ENCODE results near the gene CFAP68.

Gene CFAP68

DNA sequence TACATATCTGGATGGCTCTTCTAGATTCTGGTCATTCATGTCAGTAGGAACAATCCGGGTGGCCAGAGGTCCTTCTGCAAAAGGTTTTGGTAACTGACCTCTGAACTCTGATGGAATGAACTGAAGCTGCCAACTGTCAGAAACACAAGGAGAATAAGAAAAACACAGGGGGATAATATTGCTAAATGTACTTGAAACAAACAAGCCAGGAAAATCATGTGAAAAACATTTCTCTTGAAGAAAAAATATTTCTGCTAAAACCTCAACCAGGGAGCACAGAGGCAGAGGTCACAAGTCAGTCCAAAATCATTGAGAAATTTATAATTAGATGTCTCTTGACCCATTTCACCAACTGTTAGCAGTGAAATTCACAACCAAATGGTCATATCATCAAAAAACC is 43.2 kb upstream of the CFAP68 start:
- DNase-seq: no peak
- Histone ChIP-seq H3K9ac (ENCODE audit: low read length) (no peak overlapping the region), H2AK5ac (ENCODE audit: low read length, severe bottlenecking) (no peak overlapping the region), H4K91ac (ENCODE audit: low read length) (no peak overlapping the region), H2AFZ (ENCODE audit: low read depth, low read length) (no peak overlapping the region), H3K27me3 (ENCODE audit: control insufficient read depth in 1 of 2, insufficient read depth in 1 of 2, low read length in 2 of 2) (no peaks in the 10 kb centered on the region), H3K4me1 (ENCODE audit: control insufficient read depth, insufficient read depth, low read depth, low read length) (peaks cover 2% of the 10 kb centered on the region), H3K27ac (ENCODE audit: low read length, poor library complexity, severe bottlenecking) (no peak overlapping the region), H3K4me2 (ENCODE audit: low read length, poor library complexity, severe bottlenecking) (no peak overlapping the region), H3K79me1 (replicated peaks; ENCODE audit: low read length, poor library complexity, severe bottlenecking) (peaks cover 7% of the 10 kb centered on the region), H3K18ac (ENCODE audit: low read depth in 1 of 2, low read length in 2 of 2) (no peak overlapping the region), H3K23ac (ENCODE audit: low read length in 2 of 2) (no peak overlapping the region), H2BK120ac (ENCODE audit: low read depth, low read length) (no peak overlapping the region), H2BK12ac (ENCODE audit: low read length in 2 of 2) (no peak overlapping the region), H3K4ac (ENCODE audit: low read depth in 1 of 2, low read length in 2 of 2) (no peak overlapping the region), H4K8ac (ENCODE audit: low read length) (no peak overlapping the region), H3K36me3 (ENCODE audit: control insufficient read depth in 1 of 2, insufficient read depth in 2 of 2, low read depth in 1 of 2, low read length in 2 of 2) (peaks cover 2 to 21% of the 10 kb centered on the region in 2 experiments), H2BK15ac (ENCODE audit: low read depth, poor library complexity, severe bottlenecking) (no peak overlapping the region), H3K14ac (ENCODE audit: low read length in 2 of 2) (no peak overlapping the region), H3K9me3 (ENCODE audit: control insufficient read depth, low read length) (no peaks in the 10 kb centered on the region), H3K4me3 (ENCODE audit: insufficient read depth in 1 of 2, low read depth in 1 of 2, low read length in 2 of 2) (no peak overlapping the region), H2BK5ac (ENCODE audit: low read depth, low read length, poor library complexity, severe bottlenecking) (no peak overlapping the region)
- whole genome bisulfite sequencing: 76% methylated on average over 1 of the region's 1 CpG

DNA sequence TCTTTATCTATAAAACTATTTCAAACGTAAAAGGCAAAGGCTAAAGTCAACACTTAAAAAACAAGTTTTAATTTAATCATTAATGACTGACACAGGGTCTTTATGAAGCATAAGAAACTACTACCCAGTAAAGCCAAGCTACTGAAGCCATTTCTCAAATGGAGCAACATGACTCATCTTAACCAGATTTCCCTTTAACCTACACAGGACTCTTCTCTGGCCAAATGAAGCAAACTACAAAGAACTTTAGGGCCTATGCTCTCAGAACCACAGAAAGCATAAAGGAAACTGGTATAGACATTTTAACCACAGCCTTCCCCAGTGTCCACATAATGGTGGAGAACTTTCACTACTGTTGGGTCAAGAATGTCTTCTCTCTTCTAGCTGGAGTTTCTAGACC is 42.6 kb upstream of the CFAP68 start:
- no peak overlapping the region for H3K23ac ChIP-seq (ENCODE audit: low read length in 2 of 2)
- DNase-seq: peak; percentile 32
- H3K9ac ChIP-seq (ENCODE audit: low read length): peak overlapping the region; percentile 20
- H2AK5ac ChIP-seq (ENCODE audit: low read length, severe bottlenecking): no peak overlapping the region
- peaks cover 2% of the 10 kb centered on the region for H3K4me1 ChIP-seq (ENCODE audit: control insufficient read depth, insufficient read depth, low read depth, low read length)
- H3K27me3 ChIP-seq (ENCODE audit: control insufficient read depth in 1 of 2, insufficient read depth in 1 of 2, low read length in 2 of 2): no peaks in the 10 kb centered on the region
- H3K27ac ChIP-seq (ENCODE audit: low read length, poor library complexity, severe bottlenecking): peak overlapping the region; percentile 56
- no peak overlapping the region for H4K91ac ChIP-seq (ENCODE audit: low read length)
- H3K36me3 ChIP-seq (ENCODE audit: control insufficient read depth in 1 of 2, insufficient read depth in 2 of 2, low read depth in 1 of 2, low read length in 2 of 2): peaks cover 0 to 18% of the 10 kb centered on the region in 2 experiments
- H4K8ac ChIP-seq (ENCODE audit: low read length): no peak overlapping the region
- H2BK120ac ChIP-seq (ENCODE audit: low read depth, low read length): no peak overlapping the region
- no peaks in the 10 kb centered on the region for H3K9me3 ChIP-seq (ENCODE audit: control insufficient read depth, low read length)
- H2BK12ac ChIP-seq (ENCODE audit: low read length in 2 of 2): no peak overlapping the region
- H2BK5ac ChIP-seq (ENCODE audit: low read depth, low read length, poor library complexity, severe bottlenecking): no peak overlapping the region
- no peak overlapping the region for H2BK15ac ChIP-seq (ENCODE audit: low read depth, poor library complexity, severe bottlenecking)
- no peak overlapping the region for H3K4ac ChIP-seq (ENCODE audit: low read depth in 1 of 2, low read length in 2 of 2)
- 100% methylated on average over 1 of the region's 1 CpG for WGBS
- no peak overlapping the region for H2AFZ ChIP-seq (ENCODE audit: low read depth, low read length)
- H3K4me3 ChIP-seq (ENCODE audit: insufficient read depth in 1 of 2, low read depth in 1 of 2, low read length in 2 of 2): no peak overlapping the region
- H3K18ac ChIP-seq (ENCODE audit: low read depth in 1 of 2, low read length in 2 of 2): no peak overlapping the region
- peaks cover 7% of the 10 kb centered on the region for H3K79me1 ChIP-seq (replicated peaks; ENCODE audit: low read length, poor library complexity, severe bottlenecking)
- no peak overlapping the region for H3K14ac ChIP-seq (ENCODE audit: low read length in 2 of 2)
- H3K4me2 ChIP-seq (ENCODE audit: low read length, poor library complexity, severe bottlenecking): no peak overlapping the region

DNA sequence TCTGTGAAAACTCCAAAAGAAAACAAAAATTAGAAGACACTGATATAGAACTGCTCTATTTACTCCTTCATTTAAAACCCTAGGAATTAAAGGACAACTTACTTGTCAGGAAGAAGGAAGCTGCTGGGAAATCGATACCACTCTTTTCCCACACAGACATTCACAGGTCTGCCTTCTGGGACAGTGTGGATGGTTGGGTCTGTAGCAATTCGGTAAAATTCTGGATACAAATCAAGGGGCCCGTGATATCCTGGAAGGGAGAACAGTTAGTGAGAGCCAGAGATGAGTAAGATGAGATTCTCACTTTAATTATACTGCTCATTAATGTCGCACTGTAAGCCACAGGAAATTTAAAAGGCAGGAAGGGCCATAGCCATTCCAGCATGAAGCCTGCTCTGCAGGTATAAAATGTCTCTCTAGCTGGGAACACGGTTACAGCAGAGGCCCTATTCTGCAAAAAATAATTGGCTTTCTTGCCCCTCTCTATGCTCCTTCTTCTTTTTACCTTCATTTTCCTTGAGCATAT is 41.9 kb upstream of the CFAP68 start:
- no peaks in the 10 kb centered on the region for H3K9me3 ChIP-seq (ENCODE audit: control insufficient read depth, low read length)
- peak overlapping the region; percentile 70 for H2AK5ac ChIP-seq (ENCODE audit: low read length, severe bottlenecking)
- H2BK15ac ChIP-seq (ENCODE audit: low read depth, poor library complexity, severe bottlenecking): no peak overlapping the region
- no peak overlapping the region for H3K4ac ChIP-seq (ENCODE audit: low read depth in 1 of 2, low read length in 2 of 2)
- no peak overlapping the region for H2BK5ac ChIP-seq (ENCODE audit: low read depth, low read length, poor library complexity, severe bottlenecking)
- peak overlapping the region; percentile 20 for H3K9ac ChIP-seq (ENCODE audit: low read length)
- no peak overlapping the region for H2BK12ac ChIP-seq (ENCODE audit: low read length in 2 of 2)
- no peak overlapping the region for H3K27ac ChIP-seq (ENCODE audit: low read length, poor library complexity, severe bottlenecking)
- peaks cover 0 to 18% of the 10 kb centered on the region in 2 experiments for H3K36me3 ChIP-seq (ENCODE audit: control insufficient read depth in 1 of 2, insufficient read depth in 2 of 2, low read depth in 1 of 2, low read length in 2 of 2)
- H4K8ac ChIP-seq (ENCODE audit: low read length): no peak overlapping the region
- H2AFZ ChIP-seq (ENCODE audit: low read depth, low read length): no peak overlapping the region
- H3K4me3 ChIP-seq (ENCODE audit: insufficient read depth in 1 of 2, low read depth in 1 of 2, low read length in 2 of 2): no peak overlapping the region
- peaks cover 7% of the 10 kb centered on the region for H3K79me1 ChIP-seq (replicated peaks; ENCODE audit: low read length, poor library complexity, severe bottlenecking)
- no peak overlapping the region for H3K14ac ChIP-seq (ENCODE audit: low read length in 2 of 2)
- H3K4me1 ChIP-seq (ENCODE audit: control insufficient read depth, insufficient read depth, low read depth, low read length): peaks cover 2% of the 10 kb centered on the region
- H2BK120ac ChIP-seq (ENCODE audit: low read depth, low read length): no peak overlapping the region
- DNase-seq: no peak
- H3K18ac ChIP-seq (ENCODE audit: low read depth in 1 of 2, low read length in 2 of 2): no peak overlapping the region
- H3K4me2 ChIP-seq (ENCODE audit: low read length, poor library complexity, severe bottlenecking): no peak overlapping the region
- no peak overlapping the region for H4K91ac ChIP-seq (ENCODE audit: low read length)
- H3K27me3 ChIP-seq (ENCODE audit: control insufficient read depth in 1 of 2, insufficient read depth in 1 of 2, low read length in 2 of 2): no peaks in the 10 kb centered on the region
- WGBS: 95% methylated on average over 4 of the region's 5 CpGs
- no peak overlapping the region for H3K23ac ChIP-seq (ENCODE audit: low read length in 2 of 2)

DNA sequence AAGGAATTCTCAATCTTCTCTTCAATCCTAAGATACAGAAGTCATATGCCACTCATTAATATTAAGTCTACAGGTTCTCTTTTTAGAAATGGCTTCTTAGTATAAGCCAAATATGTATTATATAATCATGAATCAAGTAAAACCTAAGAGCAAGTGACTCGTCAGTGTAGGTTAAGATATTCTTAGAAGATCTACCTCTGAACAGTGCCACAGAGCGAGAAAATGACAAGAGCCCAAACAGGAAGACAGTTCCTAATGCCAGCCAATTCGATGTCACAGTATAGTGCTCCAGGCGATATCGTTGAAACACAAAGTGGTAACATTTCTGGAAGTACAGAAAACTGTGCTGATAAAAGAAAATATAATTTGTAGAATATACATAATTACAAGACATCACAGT is 41.3 kb upstream of the CFAP68 start:
- H4K8ac ChIP-seq (ENCODE audit: low read length): no peak overlapping the region
- no peak overlapping the region for H2BK15ac ChIP-seq (ENCODE audit: low read depth, poor library complexity, severe bottlenecking)
- no peaks in the 10 kb centered on the region for H3K9me3 ChIP-seq (ENCODE audit: control insufficient read depth, low read length)
- H3K4me2 ChIP-seq (ENCODE audit: low read length, poor library complexity, severe bottlenecking): no peak overlapping the region
- no peak overlapping the region for H2BK120ac ChIP-seq (ENCODE audit: low read depth, low read length)
- H3K79me1 ChIP-seq (replicated peaks; ENCODE audit: low read length, poor library complexity, severe bottlenecking): peaks cover 7% of the 10 kb centered on the region
- H3K9ac ChIP-seq (ENCODE audit: low read length): no peak overlapping the region
- peaks cover 0 to 20% of the 10 kb centered on the region in 2 experiments for H3K36me3 ChIP-seq (ENCODE audit: control insufficient read depth in 1 of 2, insufficient read depth in 2 of 2, low read depth in 1 of 2, low read length in 2 of 2)
- H3K27me3 ChIP-seq (ENCODE audit: control insufficient read depth in 1 of 2, insufficient read depth in 1 of 2, low read length in 2 of 2): no peaks in the 10 kb centered on the region
- no peak overlapping the region for H3K23ac ChIP-seq (ENCODE audit: low read length in 2 of 2)
- H2AK5ac ChIP-seq (ENCODE audit: low read length, severe bottlenecking): no peak overlapping the region
- H2AFZ ChIP-seq (ENCODE audit: low read depth, low read length): no peak overlapping the region
- no peak for DNase-seq
- 95% methylated on average over 3 of the region's 5 CpGs for WGBS
- no peak overlapping the region for H3K18ac ChIP-seq (ENCODE audit: low read depth in 1 of 2, low read length in 2 of 2)
- no peak overlapping the region for H2BK5ac ChIP-seq (ENCODE audit: low read depth, low read length, poor library complexity, severe bottlenecking)
- no peak overlapping the region for H4K91ac ChIP-seq (ENCODE audit: low read length)
- H3K4me1 ChIP-seq (ENCODE audit: control insufficient read depth, insufficient read depth, low read depth, low read length): peaks cover 2% of the 10 kb centered on the region
- no peak overlapping the region for H3K4me3 ChIP-seq (ENCODE audit: insufficient read depth in 1 of 2, low read depth in 1 of 2, low read length in 2 of 2)
- no peak overlapping the region for H3K14ac ChIP-seq (ENCODE audit: low read length in 2 of 2)
- no peak overlapping the region for H3K4ac ChIP-seq (ENCODE audit: low read depth in 1 of 2, low read length in 2 of 2)
- H2BK12ac ChIP-seq (ENCODE audit: low read length in 2 of 2): no peak overlapping the region
- no peak overlapping the region for H3K27ac ChIP-seq (ENCODE audit: low read length, poor library complexity, severe bottlenecking)

Measured in mesenchymal stem cell (in vitro differentiated cells and primary cell).